G401.6 (cell line): Measurements from ENCODE around the gene SNAP91.
"Not testable (repeated sequence)": the region's sequence is repeated elsewhere in the genome, so short reads cannot be mapped to it uniquely, and the experiment has no call there.

Experiments used
- FAIRE-seq: peaks from 2 replicates; lab custom pipeline; 2012; peaks lifted over from hg19 to GRCh38; lab: Jason Lieb, UNC

SNAP91 gene

GRCh38 chr6:83615025-83615999, 93.6 kb downstream of the SNAP91 start:
- peak; percentile 94 for FAIRE-seq

GRCh38 chr6:83613378-83613777, 95.5 kb downstream of the SNAP91 start:
- no peak for FAIRE-seq

GRCh38 chr6:83609248-83609647, 99.7 kb downstream of the SNAP91 start:
- FAIRE-seq = no peak

- FAIRE-seq = no peak
Observed at GRCh38 chr6:83605517-83605916, 103.4 kb downstream of the SNAP91 start.

- FAIRE-seq = no peak
Observed at GRCh38 chr6:83603551-83603950, 105.3 kb downstream of the SNAP91 start.

DNA sequence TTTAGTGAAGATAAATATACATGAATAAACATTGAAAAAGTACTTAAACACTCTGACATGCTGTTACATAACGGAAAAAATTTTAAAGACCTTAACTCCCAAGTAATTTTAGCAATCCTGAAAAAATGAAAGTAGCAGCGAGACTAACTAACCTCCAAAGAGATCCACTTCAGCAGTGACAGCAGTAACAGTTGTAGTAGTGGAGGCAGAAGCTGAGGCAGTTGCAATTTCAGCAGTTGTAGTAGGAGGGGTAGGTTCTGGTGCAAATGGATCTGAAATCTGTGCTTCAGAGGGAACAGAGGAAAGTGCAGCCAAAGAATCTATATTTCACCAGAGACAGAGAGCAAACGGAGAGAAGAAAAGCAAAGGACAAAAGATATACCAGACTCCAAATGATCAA, 107.8 kb downstream of the SNAP91 start:
- no peak for FAIRE-seq

GRCh38 chr6:83600459-83600858, 108.4 kb downstream of the SNAP91 start:
- no peak for FAIRE-seq

- no peak for FAIRE-seq
Observed at GRCh38 chr6:83597511-83597910, 111.4 kb downstream of the SNAP91 start.

DNA sequence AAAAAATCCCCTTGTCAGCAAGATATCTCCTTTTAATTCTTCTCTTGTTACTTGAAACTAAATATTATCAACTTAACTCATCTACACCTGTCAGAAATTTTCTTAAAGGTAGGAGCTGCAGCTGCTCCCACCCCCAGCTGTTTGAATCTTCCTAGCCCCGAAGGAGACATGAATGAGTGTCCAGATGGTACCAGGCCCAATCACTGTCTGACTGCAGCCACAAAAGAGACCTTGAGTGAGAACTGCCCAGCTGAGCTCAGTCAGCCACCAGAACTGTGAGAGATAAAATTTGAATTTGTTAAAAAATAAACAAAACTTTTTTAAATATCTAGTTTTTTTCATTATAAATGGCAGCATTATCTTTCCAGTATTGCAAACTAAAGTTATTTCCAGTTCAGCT, 111.8 kb downstream of the SNAP91 start:
- no peak for FAIRE-seq

GRCh38 chr6:83594941-83595340, 114.0 kb downstream of the SNAP91 start:
- FAIRE-seq = no peak

DNA sequence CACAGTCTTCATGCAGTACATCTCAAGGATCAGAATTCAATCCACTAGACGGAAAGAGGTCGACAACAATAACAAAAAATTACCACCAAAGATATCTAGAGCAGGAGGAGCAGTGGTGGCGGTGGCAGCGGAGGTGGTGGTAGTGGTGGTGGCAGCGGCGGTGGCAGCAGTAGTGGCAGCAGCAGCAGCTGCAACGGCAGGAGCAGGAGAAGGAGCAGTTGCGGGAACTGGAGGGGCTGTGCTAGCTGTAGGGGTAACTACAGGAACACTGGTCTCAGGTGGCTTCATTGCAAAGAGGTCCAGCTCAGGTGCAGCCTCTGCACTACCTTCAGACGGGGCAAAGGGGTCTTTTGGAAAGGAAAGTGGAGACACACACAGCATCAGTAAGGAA, 115.5 kb downstream of the SNAP91 start:
- no peak for FAIRE-seq

DNA sequence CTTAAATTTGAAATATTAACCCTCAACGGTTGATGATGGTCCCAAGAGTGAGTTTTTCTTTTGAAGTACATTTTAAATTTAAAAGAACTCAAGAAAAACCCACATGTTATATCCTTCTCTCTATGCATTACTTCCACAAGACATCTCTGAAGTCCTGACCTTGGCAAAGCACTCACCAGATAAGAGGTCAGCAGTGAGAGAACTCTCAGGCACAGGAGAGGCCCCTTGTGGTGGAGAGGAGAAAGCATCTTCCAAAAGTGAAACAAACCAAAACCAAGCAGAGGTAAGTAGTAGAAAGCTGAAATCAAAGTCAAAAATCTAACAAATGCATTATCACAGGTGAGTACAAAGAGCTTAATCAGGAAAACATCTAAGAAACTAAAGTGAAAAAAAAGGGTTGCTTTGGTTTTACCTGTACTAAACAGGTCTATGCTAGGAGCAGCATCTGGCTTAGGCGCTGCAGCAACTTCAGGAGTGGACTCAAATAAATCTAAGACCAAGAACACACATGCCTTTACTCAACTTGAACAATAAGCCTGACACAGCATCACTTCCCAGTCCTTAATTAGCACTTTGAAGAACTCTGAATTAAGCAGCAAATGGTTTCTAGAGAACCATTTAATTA, 116.0 kb downstream of the SNAP91 start:
- no peak for FAIRE-seq

DNA sequence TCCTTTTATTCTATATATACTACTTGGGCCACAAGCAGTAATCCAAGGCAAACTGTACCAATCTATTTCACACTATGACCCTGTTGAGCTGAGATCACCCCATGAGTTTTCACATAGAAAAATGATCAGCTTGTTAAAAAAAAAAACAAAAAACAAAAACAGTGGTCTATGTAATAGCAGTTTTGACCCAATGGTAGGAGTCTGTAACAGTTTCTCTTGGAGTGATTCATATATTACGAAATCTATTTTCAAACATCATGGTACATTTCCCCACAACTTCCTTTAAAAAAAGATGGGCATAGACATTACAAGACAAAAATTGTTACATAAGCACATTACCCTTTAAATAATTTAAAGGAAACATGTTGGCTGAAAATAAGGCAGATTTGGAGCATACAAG, 118.5 kb downstream of the SNAP91 start:
- no peak for FAIRE-seq

- FAIRE-seq = no peak
Observed at GRCh38 chr6:83589076-83589475, 119.8 kb downstream of the SNAP91 start.

DNA sequence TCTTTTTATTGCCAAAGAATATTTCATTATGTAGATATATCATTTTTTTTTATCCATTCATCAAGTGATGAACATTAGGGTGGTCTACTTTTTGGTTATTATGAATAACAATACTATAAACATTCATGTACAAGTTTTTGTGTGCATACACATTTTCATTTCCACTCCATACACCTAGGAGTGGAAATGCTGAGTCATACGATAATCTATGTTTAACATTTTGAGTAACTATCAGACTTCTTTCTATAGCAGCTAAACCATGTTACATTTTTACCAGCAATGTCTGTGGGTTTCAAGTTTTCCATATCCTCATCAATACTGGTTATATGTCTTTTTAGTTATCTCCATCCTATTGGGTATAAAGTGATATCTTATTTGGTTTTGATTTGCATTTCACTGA, 130.8 kb downstream of the SNAP91 start:
- no peak for FAIRE-seq

DNA sequence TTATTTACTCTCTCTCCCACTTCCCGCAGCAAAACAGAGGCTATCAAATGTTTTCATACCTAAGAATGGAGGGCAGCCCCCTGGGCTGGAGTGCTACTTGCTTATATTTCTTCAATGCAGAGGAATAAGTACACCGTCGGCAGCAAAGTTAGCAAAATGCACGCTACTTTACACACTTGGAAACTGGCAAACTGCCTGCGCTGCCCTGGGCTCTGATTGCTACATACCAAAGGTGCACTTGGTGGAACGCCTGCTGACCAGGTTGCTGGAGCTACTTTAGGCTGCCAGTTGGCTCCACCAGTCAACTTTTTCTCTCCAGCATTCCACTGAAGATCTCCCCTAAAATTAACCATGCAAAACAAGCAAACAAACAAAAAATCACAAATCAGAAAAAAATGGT, 134.1 kb downstream of the SNAP91 start:
- FAIRE-seq = no peak

DNA sequence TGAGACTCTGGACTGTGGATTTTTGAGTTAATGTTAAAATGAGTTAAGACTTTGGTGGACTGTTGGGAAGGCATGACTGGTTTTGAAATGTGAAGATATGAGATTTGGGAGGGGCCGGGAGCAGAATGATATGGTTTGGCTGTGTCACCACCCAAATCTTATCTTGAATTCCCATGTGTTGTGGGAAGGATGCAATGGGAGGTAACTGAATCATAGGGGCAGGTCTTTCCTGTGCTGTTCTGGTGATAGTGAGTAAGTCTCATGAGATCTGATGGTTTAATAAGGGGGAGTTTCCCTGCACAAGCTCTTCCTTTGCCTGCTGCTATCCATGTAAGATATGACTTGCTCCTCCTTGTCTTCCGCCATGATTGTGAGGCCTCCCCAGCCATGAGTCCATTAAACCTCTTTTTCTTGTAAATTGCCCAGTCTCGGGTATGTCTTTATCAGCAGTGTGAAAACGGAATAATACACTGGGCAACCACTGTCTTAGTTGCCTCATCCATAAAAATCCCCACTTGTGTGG, 137.2 kb downstream of the SNAP91 start:
- FAIRE-seq = not testable (repeated sequence)

DNA sequence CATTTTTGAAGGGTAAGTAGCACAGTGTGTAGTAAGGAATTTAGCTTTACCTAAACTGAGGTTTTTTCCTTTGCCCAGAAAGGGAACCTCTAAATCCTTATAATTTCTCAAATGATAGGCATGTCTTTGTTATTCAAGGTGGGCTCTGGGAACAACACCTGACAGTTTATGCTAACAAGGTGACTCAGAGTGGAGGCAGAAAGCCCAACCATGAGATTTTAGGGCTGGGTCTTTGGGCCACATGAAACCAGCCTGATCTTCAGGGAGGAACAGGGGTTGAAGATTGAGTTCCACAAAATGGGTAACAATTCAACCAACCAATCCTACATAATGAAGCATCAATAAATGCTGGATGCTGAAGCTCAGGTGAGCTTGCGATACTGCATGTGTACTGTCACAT, 149.9 kb downstream of the SNAP91 start:
- FAIRE-seq = no peak

DNA sequence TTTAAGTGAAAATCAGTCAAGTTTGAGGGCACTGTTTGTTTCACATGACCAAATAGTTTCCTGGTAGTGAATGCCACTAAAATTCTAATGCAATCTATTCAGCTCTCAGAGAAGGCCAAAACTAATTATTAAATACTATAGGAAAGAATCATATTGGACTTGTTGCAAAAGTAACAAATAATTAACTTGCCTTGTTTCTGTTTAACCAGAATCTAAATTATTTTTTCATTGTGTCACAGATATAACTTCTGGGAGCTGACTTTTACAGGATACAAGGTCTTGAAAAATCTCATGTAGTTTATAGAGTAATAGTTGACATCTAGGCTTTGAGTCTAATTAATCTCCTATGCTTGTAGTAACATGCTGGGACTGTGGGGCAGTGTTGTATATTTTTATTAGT, 152.0 kb downstream of the SNAP91 start:
- FAIRE-seq = no peak

DNA sequence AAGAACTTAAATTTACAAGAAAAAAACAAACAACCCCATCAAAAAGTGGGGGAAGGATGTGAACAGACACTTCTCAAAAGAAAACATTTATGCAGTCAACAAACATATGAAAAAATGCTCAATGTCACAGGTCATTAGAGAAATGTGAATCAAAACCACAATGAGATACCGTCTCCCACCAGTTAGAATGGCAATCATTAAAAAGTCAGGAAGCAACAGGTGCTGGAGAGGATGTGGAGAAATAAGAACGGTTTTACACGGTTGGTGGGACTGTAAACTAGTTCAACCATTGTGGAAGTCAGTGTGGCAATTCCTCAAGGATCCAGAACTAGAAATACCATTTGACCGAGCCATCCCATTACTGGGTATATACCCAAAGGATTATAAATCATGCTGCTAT, 157.2 kb downstream of the SNAP91 start:
- not testable (repeated sequence) for FAIRE-seq

DNA sequence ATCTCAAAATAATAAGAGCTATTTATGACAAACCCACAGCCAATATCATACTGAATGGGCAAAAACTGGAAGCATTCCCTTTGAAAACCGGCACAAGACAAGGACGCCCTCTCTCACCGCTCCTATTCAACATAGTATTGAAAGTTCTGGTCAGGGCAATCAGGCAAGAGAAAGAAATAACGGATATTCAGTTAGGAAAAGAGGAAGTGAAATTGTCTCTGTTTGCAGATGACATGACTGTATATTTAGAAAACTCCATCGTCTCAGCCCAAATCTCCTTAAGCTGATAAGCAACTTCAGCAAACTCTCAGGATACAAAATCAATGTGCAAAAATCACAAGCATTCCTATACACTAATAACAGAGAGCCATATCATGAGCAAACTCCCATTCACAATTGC, 158.4 kb downstream of the SNAP91 start:
- FAIRE-seq = not testable (repeated sequence)

DNA sequence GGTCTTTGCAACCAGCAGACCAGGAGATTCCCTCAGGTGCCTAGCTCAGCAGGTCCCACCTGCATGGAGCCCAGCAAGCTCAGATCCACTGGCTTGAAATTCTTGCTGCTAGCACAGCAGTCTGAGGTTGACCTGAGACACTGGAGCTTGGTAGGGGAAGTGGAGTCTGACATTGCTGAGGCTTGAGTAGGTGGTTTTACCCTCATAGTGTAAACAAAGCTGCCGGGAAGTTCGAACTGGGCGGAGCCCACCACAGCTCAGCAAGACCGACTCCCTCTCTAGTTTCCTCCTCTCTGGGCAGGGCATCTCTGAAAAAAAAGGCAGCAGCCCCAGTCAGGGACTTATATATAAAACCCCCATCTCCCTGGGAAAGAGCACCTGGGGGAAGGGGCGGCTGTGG, 162.3 kb downstream of the SNAP91 start:
- FAIRE-seq = no peak

- FAIRE-seq = no peak
Observed at GRCh38 chr6:83539678-83540077, 169.2 kb downstream of the SNAP91 start.
